ENCODE measurements around the gene CARF. TPM values are rescaled to one million over a fixed set of nuclear protein-coding genes. Genes with fewer than 3 reads are reported as not detected.

Gene CARF
- total RNA-seq, 4 donors from 2014 or later = 8.2 to 19.6 (median 11.9) TPM

DNA sequence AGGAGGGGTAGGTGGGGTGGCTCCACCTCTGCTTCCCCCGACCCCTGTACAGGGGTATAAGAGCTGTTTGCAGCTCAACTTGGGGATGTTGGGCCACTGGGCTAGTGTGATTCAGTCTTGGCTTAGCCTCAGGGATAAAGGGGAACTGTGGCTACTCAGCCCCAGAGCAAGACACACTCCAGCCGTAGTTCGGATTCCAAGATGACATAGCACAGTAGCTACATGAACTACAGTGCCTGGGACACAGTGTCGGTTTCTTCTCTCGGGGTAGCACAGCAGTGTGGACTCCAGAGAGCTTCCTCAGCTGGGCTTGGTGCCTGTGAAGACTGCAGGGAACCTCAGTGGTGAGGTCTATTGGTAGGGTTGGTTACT is 21.1 kb downstream of the CARF start:
- no peak for TF ChIP-seq CTCF (IDR thresholded peaks at IDR 0.05; ENCODE audit: low read depth)

GRCh38 chr2:202933958-202934357 is 21.9 kb downstream of the CARF start:
- TF ChIP-seq CTCF (IDR thresholded peaks at IDR 0.05; ENCODE audit: low read depth) = no peak

GRCh38 chr2:202934456-202934855 is 22.4 kb downstream of the CARF start:
- no peak for TF ChIP-seq CTCF (IDR thresholded peaks at IDR 0.05; ENCODE audit: low read depth)

DNA sequence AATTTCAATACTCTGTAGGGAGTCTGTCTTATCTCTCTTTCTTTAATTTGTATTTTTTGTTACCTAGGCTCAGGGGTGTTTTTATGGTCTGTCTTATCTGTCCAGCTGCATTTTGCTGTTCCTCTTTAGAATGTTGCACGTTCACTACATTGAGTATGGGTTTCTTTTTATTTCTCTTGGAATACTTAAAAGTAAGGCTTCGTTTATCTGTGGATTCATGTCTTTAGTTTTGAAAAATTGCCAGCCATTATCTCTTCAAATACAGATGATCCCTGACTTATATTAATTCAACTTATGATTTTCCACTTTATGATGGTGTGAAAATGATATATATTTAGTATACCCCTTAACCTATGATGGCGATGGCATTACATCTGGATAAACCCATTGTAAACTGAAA is 26.9 kb downstream of the CARF start:
- no peak for TF ChIP-seq CTCF (IDR thresholded peaks at IDR 0.05; ENCODE audit: low read depth)

- no peak for TF ChIP-seq CTCF (IDR thresholded peaks at IDR 0.05; ENCODE audit: low read depth)
Observed at GRCh38 chr2:202941771-202942170, 29.7 kb downstream of the CARF start.

GRCh38 chr2:202944408-202944807 is 32.3 kb downstream of the CARF start:
- no peak for TF ChIP-seq CTCF (IDR thresholded peaks at IDR 0.05; ENCODE audit: low read depth)

GRCh38 chr2:202944816-202945215 is 32.7 kb downstream of the CARF start:
- TF ChIP-seq CTCF (IDR thresholded peaks at IDR 0.05; ENCODE audit: low read depth) = no peak

DNA sequence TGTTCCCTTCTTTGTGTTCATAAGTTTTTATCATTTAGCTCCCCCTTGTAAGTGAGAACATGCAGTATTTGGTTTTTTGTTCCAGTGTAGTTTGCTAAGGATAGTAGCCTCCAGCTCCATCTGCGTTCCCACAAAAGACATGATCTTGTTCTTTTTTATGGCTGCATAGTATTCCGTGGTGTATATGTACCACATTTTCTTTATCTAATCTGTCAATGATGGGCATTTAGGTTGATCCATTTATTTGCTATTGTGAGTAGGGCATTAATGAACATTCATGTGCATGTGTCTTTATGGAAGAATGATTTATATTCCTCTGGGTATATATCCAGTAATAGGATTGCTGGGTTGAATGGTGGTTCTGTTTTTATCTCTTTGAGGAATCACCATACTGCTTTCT is 33.4 kb downstream of the CARF start:
- TF ChIP-seq CTCF (IDR thresholded peaks at IDR 0.05; ENCODE audit: low read depth) = no peak

Measured in subcutaneous adipose tissue (tissue), 4 donors.